ENCODE data around the gene RIN3. TPM values are rescaled to one million over a fixed set of nuclear protein-coding genes. Genes with fewer than 3 reads are reported as not detected.

Gene RIN3
- total and polyA plus RNA-seq, 2 donors = 6.2 to 20.6 TPM

DNA sequence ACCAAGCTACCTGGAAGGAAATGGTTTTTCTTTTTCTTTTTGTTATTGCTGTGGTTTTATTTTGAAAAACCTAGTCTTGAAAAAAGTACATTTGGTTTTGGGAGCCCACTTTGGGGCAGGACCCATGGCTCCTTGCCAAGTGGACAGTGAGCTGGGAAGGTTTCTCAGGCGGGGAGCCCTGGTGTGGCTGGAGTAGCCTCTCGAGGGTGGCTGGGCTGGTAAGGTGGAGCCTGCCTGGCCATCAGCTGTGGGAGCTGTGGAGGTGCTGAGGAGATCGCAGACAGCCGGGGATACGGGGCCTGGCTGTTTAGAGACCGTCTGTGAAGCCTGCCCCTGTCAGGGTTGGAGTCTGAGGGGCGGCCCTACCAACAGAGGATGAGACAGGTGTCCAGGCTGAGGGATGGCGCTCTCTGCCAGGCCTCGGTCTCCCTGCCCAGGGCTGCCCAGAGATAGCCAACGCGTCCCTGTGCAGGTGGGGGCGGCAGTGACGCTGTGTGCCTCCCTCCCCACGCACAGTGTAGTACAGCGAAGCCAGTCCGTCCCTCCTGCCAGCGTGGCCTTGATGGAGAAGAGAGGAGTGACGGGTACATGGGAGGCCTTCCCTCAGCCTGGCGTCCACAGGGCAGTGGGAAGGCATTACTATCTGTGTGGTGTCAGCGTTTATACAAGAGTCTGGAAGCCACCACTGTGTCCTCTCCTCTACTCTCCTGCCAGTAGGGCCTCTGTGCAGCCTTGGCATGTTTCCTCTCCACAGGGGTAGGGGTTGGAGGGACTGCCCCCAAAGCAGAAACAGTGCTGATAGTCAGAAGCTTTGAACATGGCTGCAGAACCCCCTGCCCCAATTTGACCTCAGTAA is 5.9 kb downstream of the RIN3 start:
- no peaks in the 10 kb centered on the region for H3K9me3 ChIP-seq (ENCODE audit: control insufficient read depth in 2 of 2, insufficient read depth in 1 of 2, low read length in 1 of 2)
- no peak overlapping the region for H3K4me3 ChIP-seq (ENCODE audit: low read length in 2 of 2)
- no peak for DNase-seq (ENCODE audit: low read depth in 6 of 9, low spot score in 9 of 9)
- 91% methylated on average over 20 of the region's 20 CpGs for WGBS
- H3K27ac ChIP-seq (ENCODE audit: low read depth in 1 of 2, low read length in 1 of 2) = peak overlapping the region; percentile 25 to 44
- H3K4me1 ChIP-seq (ENCODE audit: control insufficient read depth in 2 of 2, insufficient read depth in 2 of 2, low read length in 2 of 2) = peaks cover 56 to 67% of the 10 kb centered on the region in 2 donors
- H3K27me3 ChIP-seq (ENCODE audit: control insufficient read depth in 2 of 2, insufficient read depth in 1 of 2, low read length in 1 of 2) = no peaks in the 10 kb centered on the region
- peaks cover 0 to 2% of the 10 kb centered on the region in 2 donors for H3K36me3 ChIP-seq (ENCODE audit: control insufficient read depth in 2 of 2, insufficient read depth in 2 of 2, low read length in 1 of 2)

DNA sequence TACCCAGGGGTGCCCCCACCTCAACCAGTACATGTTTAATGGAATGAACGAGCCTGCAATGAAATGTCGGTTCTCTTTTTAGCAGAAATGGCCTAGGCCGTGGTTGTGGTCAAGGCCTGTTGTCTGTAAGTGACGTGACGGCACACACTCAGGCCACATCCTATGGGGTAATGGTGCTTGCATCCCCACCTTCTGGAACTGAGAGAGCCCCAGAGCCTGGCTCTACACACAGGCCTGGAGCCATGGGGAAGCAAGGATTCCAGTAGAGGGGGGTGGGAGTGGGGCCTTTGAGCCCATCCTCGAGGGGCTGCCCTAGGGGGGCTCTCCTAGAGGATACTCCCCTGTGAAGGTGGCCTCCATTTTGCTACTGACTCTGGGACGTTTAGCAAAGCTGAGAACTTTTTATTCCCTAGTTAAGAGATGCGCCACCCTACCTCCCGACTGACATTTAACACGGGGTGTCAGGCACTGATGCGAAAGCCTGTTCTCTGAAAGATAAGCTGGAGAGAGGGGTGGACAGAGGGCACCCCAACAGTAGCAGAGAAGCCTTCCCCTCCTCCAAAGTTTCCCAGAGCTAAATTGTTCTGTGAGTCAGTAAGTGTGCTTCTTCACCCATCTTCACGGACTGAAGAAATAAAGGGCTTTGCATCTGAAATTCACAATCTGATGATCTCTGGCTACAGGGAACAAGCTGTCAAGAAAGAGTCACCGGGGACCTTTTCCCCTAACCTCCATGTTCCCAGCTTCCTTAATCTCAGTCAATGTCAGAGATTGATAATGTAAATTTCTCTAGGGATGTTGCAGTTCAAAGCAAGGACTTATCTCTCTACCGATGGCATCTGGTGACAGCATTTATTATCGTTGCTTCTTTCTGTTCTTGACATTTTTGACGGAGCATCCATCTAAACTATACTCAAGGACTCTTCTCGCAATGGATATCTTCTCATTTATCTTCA is 6.8 kb downstream of the RIN3 start:
- H3K4me1 ChIP-seq (ENCODE audit: control insufficient read depth in 2 of 2, insufficient read depth in 2 of 2, low read length in 2 of 2) = peaks cover 56 to 67% of the 10 kb centered on the region in 2 donors
- H3K27ac ChIP-seq (ENCODE audit: low read depth in 1 of 2, low read length in 1 of 2) = no peak overlapping the region
- no peaks in the 10 kb centered on the region for H3K9me3 ChIP-seq (ENCODE audit: control insufficient read depth in 2 of 2, insufficient read depth in 1 of 2, low read length in 1 of 2)
- no peak for DNase-seq (ENCODE audit: low read depth in 6 of 9, low spot score in 9 of 9)
- peaks cover 2 to 3% of the 10 kb centered on the region in 2 donors for H3K36me3 ChIP-seq (ENCODE audit: control insufficient read depth in 2 of 2, insufficient read depth in 2 of 2, low read length in 1 of 2)
- H3K27me3 ChIP-seq (ENCODE audit: control insufficient read depth in 2 of 2, insufficient read depth in 1 of 2, low read length in 1 of 2) = no peaks in the 10 kb centered on the region
- 92% methylated on average over 17 of the region's 17 CpGs for WGBS
- H3K4me3 ChIP-seq (ENCODE audit: low read length in 2 of 2) = no peak overlapping the region

DNA sequence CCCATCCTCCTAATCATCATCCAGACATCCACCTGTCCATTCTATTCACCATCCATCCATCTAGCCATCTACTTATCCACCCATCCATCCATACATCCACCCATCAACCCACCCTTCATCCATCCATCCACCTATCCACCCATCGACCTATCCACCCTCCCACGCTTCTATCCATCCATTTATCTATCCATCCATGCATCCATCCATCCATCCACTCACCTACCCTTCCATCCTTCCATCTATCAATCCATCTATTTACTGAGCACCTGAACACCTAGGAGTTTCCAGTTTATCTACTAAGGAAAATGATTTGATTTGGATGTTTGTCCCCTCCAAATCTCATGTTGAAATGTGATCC is 7.5 kb downstream of the RIN3 start:
- no peaks in the 10 kb centered on the region for H3K27me3 ChIP-seq (ENCODE audit: control insufficient read depth in 2 of 2, insufficient read depth in 1 of 2, low read length in 1 of 2)
- WGBS = 96% methylated on average over 2 of the region's 2 CpGs
- no peak overlapping the region for H3K27ac ChIP-seq (ENCODE audit: low read depth in 1 of 2, low read length in 1 of 2)
- H3K4me3 ChIP-seq (ENCODE audit: low read length in 2 of 2) = no peak overlapping the region
- H3K4me1 ChIP-seq (ENCODE audit: control insufficient read depth in 2 of 2, insufficient read depth in 2 of 2, low read length in 2 of 2) = peaks cover 50 to 64% of the 10 kb centered on the region in 2 donors
- DNase-seq (ENCODE audit: low read depth in 6 of 9, low spot score in 9 of 9) = no peak
- H3K9me3 ChIP-seq (ENCODE audit: control insufficient read depth in 2 of 2, insufficient read depth in 1 of 2, low read length in 1 of 2) = no peaks in the 10 kb centered on the region
- H3K36me3 ChIP-seq (ENCODE audit: control insufficient read depth in 2 of 2, insufficient read depth in 2 of 2, low read length in 1 of 2) = peaks cover 2 to 6% of the 10 kb centered on the region in 2 donors

DNA sequence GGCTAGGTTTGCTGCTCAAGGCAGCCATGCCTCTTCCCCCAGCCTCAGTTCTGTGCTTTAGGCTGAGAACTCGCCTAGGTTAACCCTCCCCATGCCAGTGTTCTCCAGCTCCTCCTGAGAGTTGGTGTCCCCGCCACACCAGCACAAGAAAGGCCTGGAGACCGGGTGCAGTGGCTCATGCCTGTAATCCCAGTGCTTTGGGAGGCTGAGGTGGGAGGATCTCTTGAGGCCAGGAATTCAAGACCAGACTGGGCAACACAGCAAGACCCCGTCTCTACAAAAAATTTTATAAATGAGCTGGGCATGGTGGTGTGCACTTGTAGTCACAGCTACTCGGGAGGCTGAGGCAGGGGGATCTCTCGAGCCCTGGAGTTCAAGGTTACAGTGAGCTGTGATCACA is 10.2 kb downstream of the RIN3 start:
- H3K27ac ChIP-seq (ENCODE audit: low read depth in 1 of 2, low read length in 1 of 2) = no peak overlapping the region
- no peak for DNase-seq (ENCODE audit: low read depth in 6 of 9, low spot score in 9 of 9)
- H3K36me3 ChIP-seq (ENCODE audit: control insufficient read depth in 2 of 2, insufficient read depth in 2 of 2, low read length in 1 of 2) = peaks cover 2 to 6% of the 10 kb centered on the region in 2 donors
- H3K27me3 ChIP-seq (ENCODE audit: control insufficient read depth in 2 of 2, insufficient read depth in 1 of 2, low read length in 1 of 2) = no peaks in the 10 kb centered on the region
- peaks cover 31 to 46% of the 10 kb centered on the region in 2 donors for H3K4me1 ChIP-seq (ENCODE audit: control insufficient read depth in 2 of 2, insufficient read depth in 2 of 2, low read length in 2 of 2)
- no peaks in the 10 kb centered on the region for H3K9me3 ChIP-seq (ENCODE audit: control insufficient read depth in 2 of 2, insufficient read depth in 1 of 2, low read length in 1 of 2)
- 97% methylated on average over 6 of the region's 6 CpGs for WGBS
- no peak overlapping the region for H3K4me3 ChIP-seq (ENCODE audit: low read length in 2 of 2)

DNA sequence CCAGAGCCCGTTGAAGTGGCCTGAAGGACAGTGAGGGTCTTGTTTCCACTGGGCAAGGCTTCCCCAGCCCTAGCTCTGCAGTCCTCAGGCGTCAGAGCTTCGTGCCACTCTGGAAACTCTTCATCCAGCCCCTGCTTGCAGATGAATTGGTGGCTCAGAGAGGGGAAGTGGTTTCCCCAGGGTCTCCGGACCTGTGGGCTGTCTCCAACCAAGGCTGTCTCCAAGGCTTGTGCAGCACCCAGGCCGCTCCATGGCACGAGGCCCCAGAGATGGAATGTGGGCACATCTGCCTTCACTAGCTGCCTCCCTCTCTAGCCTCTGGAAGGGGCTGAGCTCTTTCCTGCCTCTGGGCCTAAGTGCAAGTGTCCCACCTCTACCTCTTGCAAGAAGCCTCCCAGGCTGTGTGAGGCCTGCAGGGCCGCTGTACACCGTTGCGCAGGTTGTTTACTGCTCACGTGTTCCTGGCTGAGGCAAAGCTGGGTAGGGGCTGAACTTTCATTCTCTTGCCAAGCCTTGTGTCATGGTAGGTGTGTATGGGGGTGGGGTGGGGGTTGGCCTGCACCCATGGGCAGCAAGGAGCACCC is 11.1 kb downstream of the RIN3 start:
- Histone ChIP-seq H3K27me3 (ENCODE audit: control insufficient read depth in 2 of 2, insufficient read depth in 1 of 2, low read length in 1 of 2) (no peaks in the 10 kb centered on the region), H3K9me3 (ENCODE audit: control insufficient read depth in 2 of 2, insufficient read depth in 1 of 2, low read length in 1 of 2) (no peaks in the 10 kb centered on the region), H3K27ac (ENCODE audit: low read depth in 1 of 2, low read length in 1 of 2) (peak overlapping the region; percentile 36 to 72), H3K4me3 (ENCODE audit: low read length in 2 of 2) (no peak overlapping the region), H3K36me3 (ENCODE audit: control insufficient read depth in 2 of 2, insufficient read depth in 2 of 2, low read length in 1 of 2) (peaks cover 2 to 6% of the 10 kb centered on the region in 2 donors), H3K4me1 (ENCODE audit: control insufficient read depth in 2 of 2, insufficient read depth in 2 of 2, low read length in 2 of 2) (peaks cover 30 to 46% of the 10 kb centered on the region in 2 donors)
- DNase-seq (ENCODE audit: low read depth in 6 of 9, low spot score in 9 of 9) = no peak
- 44% methylated on average over 10 of the region's 10 CpGs for WGBS

DNA sequence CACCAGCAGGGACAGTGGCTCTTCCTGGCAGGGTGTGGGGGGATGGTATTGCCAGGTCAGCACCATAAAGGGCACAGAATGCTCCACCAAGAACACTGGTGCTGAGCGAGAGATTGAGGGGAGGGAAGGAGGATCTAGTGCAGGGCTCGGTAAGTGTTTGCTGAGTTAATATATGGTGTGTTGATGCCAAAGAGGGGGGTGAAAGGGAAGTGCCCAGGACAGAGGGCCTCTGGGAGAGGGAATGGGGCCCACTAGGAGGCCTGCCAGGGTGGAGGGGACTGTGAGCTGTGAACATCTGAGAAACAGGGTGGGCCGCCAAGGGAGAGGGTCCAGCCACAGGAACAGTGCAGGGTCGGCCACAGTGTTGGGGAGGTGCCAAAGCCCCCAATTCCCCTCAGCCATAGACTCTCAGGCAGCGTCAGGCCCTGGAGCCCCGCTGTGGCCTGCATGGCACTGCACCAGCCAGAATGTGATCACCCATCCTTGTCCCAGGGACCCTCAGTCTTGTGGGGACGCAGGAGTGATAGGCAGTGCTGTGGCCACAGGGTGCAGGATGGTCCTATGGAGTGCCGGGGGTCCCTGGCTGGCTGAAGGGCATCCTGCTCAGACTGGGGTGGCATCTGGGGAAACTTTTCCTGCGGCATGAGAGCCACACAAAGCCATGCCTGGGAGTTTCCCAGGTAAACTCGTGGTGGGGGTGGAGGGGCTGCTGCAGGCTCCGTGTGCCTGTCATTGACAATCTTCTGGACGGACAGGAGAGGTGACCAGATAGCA is 11.9 kb downstream of the RIN3 start:
- 92% methylated on average over 12 of the region's 12 CpGs for WGBS
- no peak for DNase-seq (ENCODE audit: low read depth in 6 of 9, low spot score in 9 of 9)
- no peaks in the 10 kb centered on the region for H3K9me3 ChIP-seq (ENCODE audit: control insufficient read depth in 2 of 2, insufficient read depth in 1 of 2, low read length in 1 of 2)
- H3K36me3 ChIP-seq (ENCODE audit: control insufficient read depth in 2 of 2, insufficient read depth in 2 of 2, low read length in 1 of 2) = peaks cover 2 to 6% of the 10 kb centered on the region in 2 donors
- H3K27me3 ChIP-seq (ENCODE audit: control insufficient read depth in 2 of 2, insufficient read depth in 1 of 2, low read length in 1 of 2) = no peaks in the 10 kb centered on the region
- H3K4me3 ChIP-seq (ENCODE audit: low read length in 2 of 2) = no peak overlapping the region
- peaks cover 32 to 51% of the 10 kb centered on the region in 2 donors for H3K4me1 ChIP-seq (ENCODE audit: control insufficient read depth in 2 of 2, insufficient read depth in 2 of 2, low read length in 2 of 2)
- H3K27ac ChIP-seq (ENCODE audit: low read depth in 1 of 2, low read length in 1 of 2) = no peak overlapping the region

DNA sequence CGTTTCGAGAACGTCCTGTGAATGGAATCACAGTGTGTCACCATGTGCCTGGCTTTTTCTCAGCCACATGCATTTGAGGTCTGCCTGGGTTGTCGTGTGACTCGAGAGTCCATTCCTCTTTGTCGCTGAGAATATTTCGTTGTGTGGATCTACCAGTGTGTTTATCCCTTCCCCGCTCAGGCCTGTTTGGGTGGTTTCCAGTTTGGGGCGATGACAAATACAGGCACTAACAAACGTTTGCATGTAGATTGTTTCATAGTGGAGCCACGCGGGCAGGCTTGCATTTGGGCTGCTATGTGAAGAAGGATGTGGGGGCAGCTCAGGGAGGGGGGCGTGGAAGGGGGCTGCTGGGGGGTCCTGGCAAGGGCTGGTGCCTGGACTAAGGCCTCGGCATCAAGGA is 14.1 kb downstream of the RIN3 start:
- peaks cover 2 to 6% of the 10 kb centered on the region in 2 donors for H3K36me3 ChIP-seq (ENCODE audit: control insufficient read depth in 2 of 2, insufficient read depth in 2 of 2, low read length in 1 of 2)
- no peak for DNase-seq (ENCODE audit: low read depth in 6 of 9, low spot score in 9 of 9)
- 91% methylated on average over 14 of the region's 14 CpGs for WGBS
- no peak overlapping the region for H3K4me3 ChIP-seq (ENCODE audit: low read length in 2 of 2)
- H3K27me3 ChIP-seq (ENCODE audit: control insufficient read depth in 2 of 2, insufficient read depth in 1 of 2, low read length in 1 of 2) = no peaks in the 10 kb centered on the region
- H3K4me1 ChIP-seq (ENCODE audit: control insufficient read depth in 2 of 2, insufficient read depth in 2 of 2, low read length in 2 of 2) = peaks cover 52 to 74% of the 10 kb centered on the region in 2 donors
- no peaks in the 10 kb centered on the region for H3K9me3 ChIP-seq (ENCODE audit: control insufficient read depth in 2 of 2, insufficient read depth in 1 of 2, low read length in 1 of 2)
- H3K27ac ChIP-seq (ENCODE audit: low read depth in 1 of 2, low read length in 1 of 2) = no peak overlapping the region

DNA sequence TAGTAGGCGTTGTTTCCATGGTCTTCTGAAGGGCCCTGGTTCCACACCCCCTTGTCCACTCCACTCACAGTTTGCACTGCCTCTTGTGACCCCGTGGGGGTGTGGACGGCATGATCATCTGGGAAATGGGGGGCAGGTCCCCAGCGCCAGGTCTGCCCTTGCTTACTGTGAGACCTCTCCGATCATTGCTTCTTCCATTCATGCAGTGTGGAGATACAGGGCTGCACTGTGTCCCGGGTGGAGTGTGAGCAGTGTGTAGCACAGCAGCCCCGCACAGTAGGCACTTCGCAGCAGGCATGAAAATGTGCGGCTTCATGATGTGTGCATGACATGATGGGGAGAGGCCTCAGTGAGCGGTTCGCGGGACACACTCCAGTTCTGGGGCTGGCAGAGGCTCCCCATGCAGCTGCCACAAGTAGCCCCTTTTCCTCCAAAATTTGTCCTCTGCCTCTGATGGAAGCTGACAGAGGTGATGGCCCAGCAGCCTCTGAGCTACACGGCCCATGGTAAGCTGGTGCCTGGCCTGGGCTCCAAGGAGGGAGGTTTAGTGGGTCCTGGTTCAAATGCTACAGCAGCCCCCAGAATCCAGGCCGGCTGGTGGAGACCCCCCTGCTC is 15.0 kb downstream of the RIN3 start:
- WGBS = 97% methylated on average over 14 of the region's 14 CpGs
- Histone ChIP-seq H3K4me3 (ENCODE audit: low read length in 2 of 2) (no peak overlapping the region), H3K27me3 (ENCODE audit: control insufficient read depth in 2 of 2, insufficient read depth in 1 of 2, low read length in 1 of 2) (no peaks in the 10 kb centered on the region), H3K9me3 (ENCODE audit: control insufficient read depth in 2 of 2, insufficient read depth in 1 of 2, low read length in 1 of 2) (no peaks in the 10 kb centered on the region), H3K36me3 (ENCODE audit: control insufficient read depth in 2 of 2, insufficient read depth in 2 of 2, low read length in 1 of 2) (peaks cover 2 to 6% of the 10 kb centered on the region in 2 donors), H3K27ac (ENCODE audit: low read depth in 1 of 2, low read length in 1 of 2) (peak overlapping the region in 1 of 2 donors; percentile 19), H3K4me1 (ENCODE audit: control insufficient read depth in 2 of 2, insufficient read depth in 2 of 2, low read length in 2 of 2) (peaks cover 50 to 72% of the 10 kb centered on the region in 2 donors)
- DNase-seq (ENCODE audit: low read depth in 6 of 9, low spot score in 9 of 9) = no peak
